Cardiac septum (tissue), 1 donor: ENCODE data around the gene JAM3. TPM values are rescaled to one million over a fixed set of nuclear protein-coding genes. Genes with fewer than 3 reads are reported as not detected.
"Not testable (repeated sequence)": the region's sequence is repeated elsewhere in the genome, so short reads cannot be mapped to it uniquely, and the experiment has no call there.

Experiments used
- DNase-seq: peaks from one replicate; pipeline ENCODE4 v3.0.0-alpha.2; 2020; ENCODE audit warnings: low spot score
- intact Hi-C: fragments of 100-400 bp; cut with DNase I; formaldehyde crosslinking; loops from one replicate; pipeline ENCODE4 v1.14.0; 2022
- total RNA-seq: library from RNA; stranded (reverse); fragmentation: NEBNext Ultra II Directional; extraction: Animal tissue kit (Norgen Biotek cat#: 25700); gene quantifications from one replicate; pipeline ENCODE4 v1.2.1, GENCODE V29; 2021
- donor health status: DM: no; HTN: no; CAD: no.

Gene JAM3
- total RNA-seq, 1 donor from 2014 or later, result 46.5 TPM

GRCh38 chr11:134079317-134079716, 10.4 kb downstream of the JAM3 start:
- no peak for DNase-seq
- intact Hi-C loops, result no loop called here

- DNase-seq, intact Hi-C loops: not testable (repeated sequence)
These were observed 12.4 kb downstream of the JAM3 start for GRCh38 chr11:134081258-134081657.

DNA sequence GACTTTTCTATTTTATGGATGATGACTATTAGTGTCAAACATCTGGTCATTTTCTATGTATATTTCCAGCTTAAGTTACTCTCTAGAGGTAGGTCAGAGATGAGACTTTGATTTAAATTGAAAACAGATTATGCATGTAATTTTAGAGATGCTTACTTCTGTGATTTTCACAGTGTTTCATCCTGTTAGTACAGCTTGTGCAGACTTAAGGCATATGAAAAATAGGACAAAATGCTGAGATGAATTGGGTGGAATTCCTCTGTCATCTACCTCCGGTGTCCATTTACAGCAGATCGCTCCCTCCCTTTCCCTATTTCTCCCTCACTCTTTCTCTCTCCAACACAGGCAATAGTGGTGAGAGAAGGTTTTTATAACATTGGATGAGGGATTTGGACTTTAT, 14.1 kb downstream of the JAM3 start:
- DNase-seq, result no peak
- intact Hi-C loops, result no loop called here

DNA sequence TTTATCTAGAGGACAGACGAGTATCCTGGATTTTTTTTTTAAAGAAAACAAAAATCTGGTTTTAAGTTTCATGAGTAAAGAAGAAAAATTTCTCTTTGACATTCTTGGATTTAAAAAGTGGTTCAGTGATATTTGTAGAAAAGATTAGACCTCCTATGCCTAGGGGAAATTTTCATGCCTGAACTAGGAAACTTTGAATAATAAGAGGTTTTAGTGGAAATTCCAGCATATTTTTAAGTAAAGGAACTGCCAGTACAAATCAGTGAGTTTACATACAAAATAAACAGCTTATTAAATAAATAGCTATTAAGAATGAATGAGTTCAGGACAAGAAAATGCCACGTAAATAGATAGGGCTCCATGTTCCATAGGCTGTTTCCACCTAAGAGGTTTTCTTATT, 17.5 kb downstream of the JAM3 start:
- intact Hi-C loops, result no loop called here
- no peak for DNase-seq

DNA sequence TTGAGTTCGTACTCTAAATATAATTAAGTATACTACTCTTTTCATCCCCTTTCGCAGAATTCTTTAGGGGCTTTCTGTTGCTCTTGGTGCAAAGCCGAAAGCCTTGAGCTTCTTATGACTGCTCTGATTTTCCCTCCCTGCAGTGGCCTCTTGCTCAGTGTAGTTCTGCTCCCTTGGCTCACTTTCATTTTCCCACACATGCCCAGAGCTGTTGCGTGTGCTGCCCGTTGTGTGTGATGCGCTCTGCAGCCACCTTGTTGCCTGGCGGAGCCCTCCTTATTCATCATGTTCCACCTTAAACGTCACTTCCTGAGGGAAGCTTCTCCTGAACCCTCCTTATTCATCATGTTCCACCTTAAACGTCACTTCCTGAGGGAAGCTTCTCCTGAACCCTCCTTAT, 23.1 kb downstream of the JAM3 start:
- DNase-seq, intact Hi-C loops: not testable (repeated sequence)

- intact Hi-C loops, result no loop called here
- no peak for DNase-seq
These were observed 28.3 kb downstream of the JAM3 start for GRCh38 chr11:134097166-134097565.

DNA sequence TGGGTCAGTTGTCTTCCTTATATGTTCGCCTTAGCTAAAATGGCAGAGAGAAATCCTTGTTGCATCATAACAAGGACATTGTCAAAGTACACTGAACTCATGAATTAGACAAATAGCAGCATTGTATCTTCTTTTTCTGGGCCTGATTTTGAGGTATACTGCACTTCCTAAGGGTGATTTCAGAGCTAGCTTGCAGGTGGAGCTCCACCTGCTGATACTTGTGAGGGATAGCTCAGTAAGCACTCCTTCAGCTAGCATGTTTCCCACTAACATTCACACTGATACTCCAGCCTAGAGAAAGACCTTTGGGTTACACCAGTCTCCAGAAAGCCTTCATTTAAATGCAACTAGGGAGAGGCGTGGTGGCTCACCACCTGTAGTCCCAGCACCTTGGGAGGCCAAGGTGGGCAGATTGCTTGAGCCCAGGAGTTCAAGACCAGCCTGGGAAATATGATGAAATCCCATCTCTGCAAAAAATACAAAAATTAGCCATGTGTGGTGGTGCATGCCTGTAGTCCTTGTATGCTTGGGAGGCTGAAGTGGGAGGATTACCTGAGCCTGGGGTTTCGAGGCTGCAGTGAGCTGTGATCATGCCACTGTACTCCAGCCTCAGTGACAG, 29.8 kb downstream of the JAM3 start:
- intact Hi-C loops, result no loop called here
- DNase-seq, result no peak

DNA sequence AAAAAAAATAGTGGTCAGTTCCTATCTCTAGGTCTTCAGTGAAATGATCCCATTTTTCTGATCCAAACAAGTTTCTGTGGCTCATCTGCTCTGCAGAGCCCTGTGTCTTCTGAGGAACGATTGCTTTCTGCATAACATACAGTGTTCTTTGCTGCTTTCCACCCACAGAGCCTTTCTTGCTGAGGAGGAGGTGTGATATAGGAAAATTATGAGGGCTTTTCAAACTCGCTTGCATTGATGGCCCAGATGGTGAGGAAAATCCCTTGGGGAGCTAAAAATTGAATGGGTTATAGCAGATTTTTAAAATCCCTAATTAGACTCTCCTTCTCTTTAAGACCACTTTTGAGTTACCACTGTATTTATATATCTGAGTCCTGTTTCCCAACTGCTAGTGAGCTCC, 31.3 kb downstream of the JAM3 start:
- intact Hi-C loops, result no loop called here
- no peak for DNase-seq

DNA sequence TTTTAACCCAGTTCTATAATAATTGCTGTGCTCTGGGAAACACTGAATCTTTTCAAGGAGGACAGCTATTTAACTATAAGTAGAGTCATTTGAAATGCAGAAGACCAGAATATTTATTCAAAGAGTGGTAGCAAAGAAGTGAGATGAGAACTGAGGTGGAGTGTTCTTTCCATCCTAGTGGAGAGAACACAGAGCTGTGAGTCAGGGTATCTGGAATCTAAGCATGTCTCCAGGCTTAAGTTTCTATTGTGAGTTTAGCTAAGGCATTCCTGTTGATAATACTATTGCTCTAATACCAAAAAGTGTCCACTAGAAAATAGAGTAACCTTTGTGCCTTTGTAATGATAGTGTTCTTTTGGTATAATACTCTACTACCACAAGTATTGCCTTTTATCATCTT, 32.4 kb downstream of the JAM3 start:
- intact Hi-C loops, result no loop called here
- DNase-seq, result no peak

GRCh38 chr11:134110252-134110815, 41.5 kb downstream of the JAM3 start:
- DNase-seq, result no peak
- intact Hi-C loops, result no loop called here

DNA sequence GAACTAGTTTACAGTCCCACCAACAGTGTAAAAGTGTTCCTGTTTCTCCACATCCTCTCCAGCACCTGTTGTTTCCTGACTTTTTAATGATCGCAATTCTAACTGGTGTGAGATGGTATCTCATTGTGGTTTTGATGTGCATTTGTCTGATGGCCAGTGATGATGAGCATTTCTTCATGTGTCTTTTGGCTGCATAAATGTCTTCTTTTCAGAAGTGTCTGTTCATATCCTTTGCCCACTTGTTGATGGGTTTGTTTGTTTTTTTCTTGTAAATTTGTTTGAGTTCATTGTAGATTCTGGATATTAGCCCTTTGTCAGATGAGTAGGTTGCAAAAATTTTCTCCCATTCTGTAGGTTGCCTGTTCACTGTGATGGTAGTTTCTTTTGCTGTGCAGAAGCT, 44.9 kb downstream of the JAM3 start:
- intact Hi-C loops, DNase-seq: not testable (repeated sequence)

DNA sequence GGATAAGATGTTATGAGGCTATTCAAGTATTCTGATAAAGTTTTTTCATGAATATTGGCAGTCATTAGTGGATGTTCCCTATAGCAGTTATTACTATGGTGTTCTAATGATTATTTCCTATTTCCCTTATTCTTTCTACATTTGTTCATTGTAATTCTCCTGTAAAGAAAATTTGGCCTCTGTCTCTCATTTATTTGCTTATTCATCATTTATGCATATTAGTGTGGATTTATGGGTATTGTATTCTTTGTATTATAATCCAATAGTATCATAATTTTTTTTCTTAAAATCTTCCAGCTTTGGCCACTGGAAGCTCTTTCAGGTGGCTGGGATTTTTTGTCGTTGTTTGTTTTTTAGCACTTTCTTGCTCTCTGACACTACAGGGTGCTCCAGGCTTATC, 47.3 kb downstream of the JAM3 start:
- intact Hi-C loops, result no loop called here
- DNase-seq, result no peak

GRCh38 chr11:134118006-134118405, 49.1 kb downstream of the JAM3 start:
- DNase-seq, result no peak
- intact Hi-C loops, result no loop called here

DNA sequence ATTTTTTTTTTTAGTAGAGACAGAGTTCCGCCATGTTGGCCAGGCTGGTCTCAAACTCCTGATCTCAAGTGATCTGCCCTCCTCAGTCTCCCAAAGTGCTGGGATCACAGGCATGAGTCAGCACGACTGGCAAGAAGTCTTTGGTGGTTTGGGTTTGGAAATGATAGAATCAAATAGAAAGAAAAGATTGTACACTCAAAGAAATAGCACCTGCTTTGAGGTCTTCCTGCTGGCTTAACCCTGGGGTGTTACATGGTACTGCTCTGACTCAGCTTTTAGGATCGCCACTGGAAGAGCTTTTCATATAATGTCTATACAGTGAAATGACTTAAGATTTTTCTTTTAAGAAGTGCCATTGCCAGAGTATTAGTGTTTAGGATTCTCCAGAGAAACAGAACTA, 50.2 kb downstream of the JAM3 start:
- intact Hi-C loops, result no loop called here

GRCh38 chr11:134120143-134120850, 51.4 kb downstream of the JAM3 start:
- DNase-seq, result peak; percentile 78

More for the DNA sequence above, 50.2 kb downstream of the JAM3 start:
- DNase-seq, result no peak

DNA sequence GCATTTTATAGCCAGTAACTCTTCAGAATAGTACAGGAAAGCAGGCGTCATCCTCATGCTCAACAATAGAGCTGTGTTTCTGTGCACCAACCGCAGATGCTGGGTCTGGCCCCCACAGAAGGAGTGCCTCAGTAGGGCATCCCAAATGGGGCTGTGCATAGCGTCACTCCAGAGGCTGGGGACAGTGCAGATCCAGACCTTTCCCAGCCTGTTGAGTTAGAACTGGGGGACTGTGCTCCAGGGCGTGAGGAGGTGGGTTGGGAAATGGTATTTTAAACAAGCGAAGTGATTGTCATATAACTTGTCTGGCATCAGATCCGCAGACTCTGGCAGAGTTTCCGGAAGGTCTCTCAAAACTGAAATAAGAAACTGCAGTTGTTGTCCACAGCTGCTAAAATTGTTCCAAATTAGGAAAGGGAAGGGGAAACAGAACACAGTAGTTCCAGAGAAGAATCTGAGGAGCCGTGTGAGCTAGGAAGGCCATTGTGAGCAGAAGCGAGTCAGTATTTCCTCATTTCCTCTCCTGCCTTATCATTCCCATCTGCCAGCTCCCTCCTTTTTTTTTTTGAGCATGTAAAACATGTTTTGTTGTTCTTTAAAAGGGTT, 52.2 kb downstream of the JAM3 start:
- DNase-seq, result no peak
- intact Hi-C loops, result loop anchor here (5.0 kb wide), 2 partner anchors 169 to 194 kb away; no protein-coding TSS in a partner anchor

More at GRCh38 chr11:134120143-134120850, 51.4 kb downstream of the JAM3 start:
- intact Hi-C loops, result loop anchor here (5.0 kb wide), 2 partner anchors 168 to 193 kb away; no protein-coding TSS in a partner anchor

DNA sequence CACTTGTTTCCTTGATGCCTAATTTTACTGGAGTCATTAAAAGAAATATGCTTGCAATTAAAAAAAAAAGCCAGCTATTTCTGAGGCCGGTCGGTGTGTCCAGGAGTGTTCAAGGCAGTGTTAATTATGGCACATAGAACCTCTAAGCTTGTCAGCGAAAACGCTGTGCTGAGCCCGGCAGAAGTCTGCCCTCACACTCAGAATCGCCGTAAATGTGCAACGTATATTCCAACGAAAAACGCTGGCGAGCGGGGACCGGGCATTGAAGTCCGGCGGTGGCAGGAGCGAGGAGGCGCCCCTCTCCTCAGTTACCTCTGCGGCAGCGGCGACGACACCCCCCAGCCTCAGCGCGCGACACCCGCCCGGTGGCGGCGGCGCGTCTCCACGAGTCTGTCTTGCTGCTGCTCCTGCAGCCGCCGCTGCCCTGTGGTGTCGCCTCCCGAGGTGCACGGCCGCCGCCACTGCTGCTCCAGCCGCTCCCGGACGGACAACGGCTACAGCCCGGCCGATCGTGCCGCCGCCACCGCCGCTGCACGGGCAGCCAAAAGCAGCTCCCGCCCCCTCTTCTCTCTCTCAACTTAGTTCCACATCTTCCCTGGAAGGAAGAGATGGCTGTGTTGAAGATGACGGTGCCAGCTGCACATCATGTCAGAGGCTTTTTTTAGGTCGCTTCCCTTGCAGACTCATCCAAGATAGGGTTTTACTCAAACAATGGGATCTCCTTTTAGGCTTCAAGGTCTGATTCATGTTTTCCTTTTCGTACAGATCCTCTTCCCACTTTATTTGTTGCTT, 56.0 kb downstream of the JAM3 start:
- DNase-seq, result no peak
- intact Hi-C loops, result loop anchor here (5.0 kb wide), 3 partner anchors 78 to 198 kb away; no protein-coding TSS in a partner anchor

DNA sequence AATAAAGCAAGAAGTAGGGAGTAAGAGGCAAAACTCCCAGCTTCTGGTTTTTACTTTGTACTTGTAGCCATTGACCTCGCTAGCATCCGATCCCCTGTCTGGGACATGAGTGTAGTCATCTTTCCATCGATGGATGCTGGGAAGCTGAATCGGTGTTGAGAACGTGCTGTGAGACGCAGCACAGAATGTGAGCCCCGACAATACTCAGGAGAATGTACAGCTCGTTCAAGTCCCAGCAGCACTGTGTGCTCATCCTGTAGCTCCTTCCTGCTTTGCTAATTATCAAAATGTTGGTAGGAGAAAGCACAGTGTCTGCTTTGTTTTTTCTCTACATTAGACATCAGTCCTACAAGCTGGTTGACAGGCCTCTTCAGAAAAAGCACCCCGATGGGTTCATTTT, 56.6 kb downstream of the JAM3 start:
- DNase-seq, result no peak

DNA sequence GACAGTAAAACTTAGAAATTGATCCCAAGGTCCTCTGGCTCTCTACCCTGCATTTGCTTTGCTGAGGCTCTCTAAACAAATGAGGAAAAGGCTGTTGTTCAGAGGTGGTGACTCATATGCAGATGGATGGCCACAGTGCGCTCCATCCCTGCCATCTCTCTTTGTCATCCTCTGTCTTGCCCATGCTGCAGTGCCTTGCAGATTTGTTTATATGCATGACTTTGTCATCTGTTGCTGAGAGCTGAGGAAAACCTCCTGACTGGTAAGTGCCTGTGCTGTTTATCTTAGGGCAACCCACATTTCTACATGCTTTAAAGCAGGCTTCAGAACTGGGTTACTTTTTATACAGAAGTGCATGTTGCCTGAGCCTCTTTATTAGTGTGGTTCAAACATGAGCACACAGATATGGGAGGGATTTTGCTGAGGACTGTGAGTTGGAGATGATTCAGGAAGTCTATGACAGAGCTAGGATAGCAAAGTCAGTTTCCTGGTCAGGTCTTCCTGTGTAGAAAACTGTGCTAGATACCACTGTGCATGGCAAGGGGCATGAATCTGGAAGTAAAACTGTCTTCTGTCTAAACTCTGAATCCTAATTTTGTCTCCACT, 57.4 kb downstream of the JAM3 start:
- DNase-seq, result no peak
- intact Hi-C loops, result loop anchor here (2.0 to 5.0 kb wide), 2 partner anchors 58 to 79 kb away; partner anchors contain the start of gene JAM3

More for the DNA sequence above, 56.6 kb downstream of the JAM3 start:
- intact Hi-C loops, result loop anchor here (5.0 kb wide), 1 partner anchor 78 kb away; no protein-coding TSS in a partner anchor
